OCI-LY7 (cell line): Measurements from ENCODE around the gene FGF18.

ENCODE experiments used
- EZH2phosphoT487 ChIP-seq: fragments of 200-600 bp; sonication (generic); IDR thresholded peaks from 2 replicates; pipeline ENCODE4 v1.6.1; 2018; ENCODE audit warnings: low read depth, borderline replicate concordance, mild to moderate bottlenecking, mixed run types, antibody characterized with exemption, low read length, moderate library complexity, mixed read lengths
- TF ChIP-seq, protein P1 (sequence below): fragments of 200-600 bp; sonication (generic); conservative IDR thresholded peaks from 2 replicates; pipeline ENCODE4 v1.5.1; 2014; ENCODE audit warnings: mild to moderate bottlenecking, antibody characterized with exemption, low read length, moderate library complexity, mixed read lengths

DNA sequence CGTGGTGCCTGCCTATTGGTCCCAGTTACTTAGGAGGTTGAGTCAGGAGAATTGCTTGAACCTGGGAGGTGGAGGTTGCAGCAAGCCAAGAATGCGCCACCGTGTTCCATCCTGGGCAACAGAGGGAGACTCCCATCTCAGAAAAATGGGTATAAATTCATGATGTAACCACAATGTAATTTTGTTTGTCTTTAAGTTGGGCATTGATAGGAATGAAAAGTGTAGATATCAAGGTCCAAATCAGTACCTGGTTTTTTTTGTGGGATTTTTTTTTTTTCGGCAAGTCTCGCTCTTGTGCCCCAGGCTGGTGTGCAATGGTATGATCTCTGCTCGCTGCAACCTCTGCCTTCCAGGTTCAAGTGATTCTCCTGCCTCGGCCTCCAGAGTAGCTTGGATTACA lies 24.4 kb upstream of the FGF18 start:
- TF ChIP-seq, protein P1, sequence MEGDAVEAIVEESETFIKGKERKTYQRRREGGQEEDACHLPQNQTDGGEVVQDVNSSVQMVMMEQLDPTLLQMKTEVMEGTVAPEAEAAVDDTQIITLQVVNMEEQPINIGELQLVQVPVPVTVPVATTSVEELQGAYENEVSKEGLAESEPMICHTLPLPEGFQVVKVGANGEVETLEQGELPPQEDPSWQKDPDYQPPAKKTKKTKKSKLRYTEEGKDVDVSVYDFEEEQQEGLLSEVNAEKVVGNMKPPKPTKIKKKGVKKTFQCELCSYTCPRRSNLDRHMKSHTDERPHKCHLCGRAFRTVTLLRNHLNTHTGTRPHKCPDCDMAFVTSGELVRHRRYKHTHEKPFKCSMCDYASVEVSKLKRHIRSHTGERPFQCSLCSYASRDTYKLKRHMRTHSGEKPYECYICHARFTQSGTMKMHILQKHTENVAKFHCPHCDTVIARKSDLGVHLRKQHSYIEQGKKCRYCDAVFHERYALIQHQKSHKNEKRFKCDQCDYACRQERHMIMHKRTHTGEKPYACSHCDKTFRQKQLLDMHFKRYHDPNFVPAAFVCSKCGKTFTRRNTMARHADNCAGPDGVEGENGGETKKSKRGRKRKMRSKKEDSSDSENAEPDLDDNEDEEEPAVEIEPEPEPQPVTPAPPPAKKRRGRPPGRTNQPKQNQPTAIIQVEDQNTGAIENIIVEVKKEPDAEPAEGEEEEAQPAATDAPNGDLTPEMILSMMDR = no peak
- TF ChIP-seq EZH2phosphoT487 = no peak
